Islet of Langerhans (tissue), 1 donor: ENCODE measurements around the gene AKNA.
"Not testable (repeated sequence)": the region's sequence is repeated elsewhere in the genome, so short reads cannot be mapped to it uniquely, and the experiment has no call there.

Experiments
- FAIRE-seq: peaks from one replicate; lab custom pipeline; 2011; peaks lifted over from hg19 to GRCh38; lab: Jason Lieb, UNC

AKNA gene

GRCh38 chr9:114338187-114338586 lies 49.6 kb downstream of the AKNA start:
- FAIRE-seq, result no peak

- no peak for FAIRE-seq
Measured at GRCh38 chr9:114336699-114337395, 50.9 kb downstream of the AKNA start.

- FAIRE-seq, result no peak
Measured at GRCh38 chr9:114336157-114336556, 51.6 kb downstream of the AKNA start.

- no peak for FAIRE-seq
Measured at GRCh38 chr9:114335745-114336144, 52.0 kb downstream of the AKNA start.

- no peak for FAIRE-seq
Measured at GRCh38 chr9:114334490-114334889, 53.3 kb downstream of the AKNA start.

- FAIRE-seq, result not testable (repeated sequence)
Measured at GRCh38 chr9:114333718-114334117, 54.1 kb downstream of the AKNA start.

GRCh38 chr9:114332474-114333040 lies 55.2 kb downstream of the AKNA start:
- not testable (repeated sequence) for FAIRE-seq

GRCh38 chr9:114331229-114332195 lies 56.3 kb downstream of the AKNA start:
- not testable (repeated sequence) for FAIRE-seq

GRCh38 chr9:114330636-114331035 lies 57.1 kb downstream of the AKNA start:
- no peak for FAIRE-seq

- not testable (repeated sequence) for FAIRE-seq
Measured at GRCh38 chr9:114329625-114330022, 58.2 kb downstream of the AKNA start, which contains the start of gene ORM2. TSS of gene ORM2 (plus strand) at chr9:114329869. CDS start at chr9:114329905, 36 bp downstream.

- not testable (repeated sequence) for FAIRE-seq
Measured at GRCh38 chr9:114328937-114329624, 58.7 kb downstream of the AKNA start.

GRCh38 chr9:114328357-114328820 lies 59.4 kb downstream of the AKNA start:
- not testable (repeated sequence) for FAIRE-seq

- FAIRE-seq, result no peak
Measured at GRCh38 chr9:114327749-114328148, 60.0 kb downstream of the AKNA start.

GRCh38 chr9:114325684-114326254 lies 62.0 kb downstream of the AKNA start:
- FAIRE-seq, result not testable (repeated sequence)

- FAIRE-seq, result not testable (repeated sequence)
Measured at GRCh38 chr9:114324965-114325364, 62.8 kb downstream of the AKNA start.

- FAIRE-seq, result no peak
Measured at GRCh38 chr9:114324492-114324891, 63.3 kb downstream of the AKNA start.

- not testable (repeated sequence) for FAIRE-seq
Measured at GRCh38 chr9:114323849-114324248, 63.9 kb downstream of the AKNA start.

- not testable (repeated sequence) for FAIRE-seq
Measured at GRCh38 chr9:114322831-114323531, 64.8 kb downstream of the AKNA start, which contains the start of gene ORM1. TSS of gene ORM1 (plus strand) at chr9:114323098. CDS start at chr9:114323134, 36 bp downstream.

- FAIRE-seq, result not testable (repeated sequence)
Measured at GRCh38 chr9:114322160-114322818, 65.5 kb downstream of the AKNA start.

GRCh38 chr9:114321759-114322158 lies 66.0 kb downstream of the AKNA start:
- no peak for FAIRE-seq
